Cardiac muscle cell (in vitro differentiated cells and primary cell): Measurements from ENCODE around the gene KCNG4. TPM values are rescaled to one million over a fixed set of nuclear protein-coding genes. Genes with fewer than 3 reads are reported as not detected.

Experiments used
- DNase-seq, 2 donors: peaks; one replicate each; pipeline versions ENCODE4 v3.0.0 to v3.0.0-alpha.2; 2010 to 2017; ENCODE audit warnings: low read depth in 1 of 2, low spot score in 1 of 2
- H3K27ac ChIP-seq: fragments of 200-600 bp; sonication (generic); 2 replicates; pipeline ENCODE4 v1.5.1; 2016
- H3K27me3 ChIP-seq: fragments of 200-600 bp; sonication (generic); 2 replicates; pipeline ENCODE4 v1.6.0; 2016; ENCODE audit warnings: control low read depth
- H3K36me3 ChIP-seq: fragments of 200-600 bp; sonication (generic); 2 replicates; pipeline ENCODE4 v1.5.1; 2016; ENCODE audit warnings: control low read depth
- H3K4me1 ChIP-seq: fragments of 200-600 bp; sonication (generic); 2 replicates; pipeline ENCODE4 v1.8.1; 2017; ENCODE audit warnings: low read depth, mild to moderate bottlenecking, mixed run types
- H3K4me3 ChIP-seq: fragments of 200-600 bp; sonication (generic); 2 replicates; pipeline ENCODE4 v1.5.1; 2016; ENCODE audit warnings: mild to moderate bottlenecking
- H3K9me3 ChIP-seq: fragments of 200-600 bp; sonication (generic); 2 replicates; pipeline ENCODE4 v1.5.1; 2017; ENCODE audit warnings: low read depth, mild to moderate bottlenecking, control low read depth
- CTCF ChIP-seq: IDR thresholded peaks from 2 replicates; pipeline ENCODE4 v1.5.1; 2012; ENCODE audit warnings: low read depth, mild to moderate bottlenecking, low read length
- polyA plus RNA-seq: library from polyadenylated mRNA; unstranded; fragments of >200 nt; fragmentation: Nextera tagmentation; extraction: Ambion mirVana; gene quantifications from 2 replicates; pipeline ENCODE4 v1.2.1, GENCODE V29; 2016
- total RNA-seq: library from RNA; depleted of rRNA; stranded (reverse); fragments of >200 nt; gene quantifications from 2 replicates; pipeline ENCODE4 v1.2.3, GENCODE V29; 2016

KCNG4 gene
- total and polyA plus RNA-seq, 2 experiments from 2014 or later: not detected

- no peaks in the 10 kb centered on the region for H3K9me3 ChIP-seq
- no peak for TF ChIP-seq CTCF
- peaks cover 11% of the 10 kb centered on the region for H3K36me3 ChIP-seq
- H3K4me3 ChIP-seq: no peak overlapping the region
- H3K27me3 ChIP-seq: no peaks in the 10 kb centered on the region
- H3K27ac ChIP-seq: no peak overlapping the region
- H3K4me1 ChIP-seq: no peaks in the 10 kb centered on the region
- no peak for DNase-seq
These were observed 58.5 kb downstream of the KCNG4 start for GRCh38 chr16:84181144-84181915.

- DNase-seq: no peak
- H3K36me3 ChIP-seq: peaks cover 11% of the 10 kb centered on the region
- no peak for TF ChIP-seq CTCF
These were observed 59.2 kb downstream of the KCNG4 start for GRCh38 chr16:84180519-84181140.

GRCh38 chr16:84179612-84180320, 60.0 kb downstream of the KCNG4 start:
- no peaks in the 10 kb centered on the region for H3K9me3 ChIP-seq
- H3K4me1 ChIP-seq: no peaks in the 10 kb centered on the region
- H3K36me3 ChIP-seq: peaks cover 11% of the 10 kb centered on the region
- H3K4me3 ChIP-seq: no peak overlapping the region
- no peak for DNase-seq
- no peak for TF ChIP-seq CTCF
- H3K27ac ChIP-seq: no peak overlapping the region
- no peaks in the 10 kb centered on the region for H3K27me3 ChIP-seq

More at GRCh38 chr16:84180519-84181140, 59.2 kb downstream of the KCNG4 start:
- Histone ChIP-seq H3K27ac (no peak overlapping the region), H3K4me3 (no peak overlapping the region), H3K27me3 (no peaks in the 10 kb centered on the region), H3K9me3 (no peaks in the 10 kb centered on the region), H3K4me1 (no peaks in the 10 kb centered on the region)

GRCh38 chr16:84178892-84179611, 60.8 kb downstream of the KCNG4 start:
- Histone ChIP-seq H3K27me3 (no peaks in the 10 kb centered on the region), H3K36me3 (peaks cover 11% of the 10 kb centered on the region), H3K27ac (no peak overlapping the region), H3K9me3 (no peaks in the 10 kb centered on the region), H3K4me1 (no peaks in the 10 kb centered on the region), H3K4me3 (no peak overlapping the region)
- TF ChIP-seq CTCF: no peak
- DNase-seq: no peak

- TF ChIP-seq CTCF: no peak
- no peak for DNase-seq
- Histone ChIP-seq H3K36me3 (peaks cover 11% of the 10 kb centered on the region), H3K4me1 (no peaks in the 10 kb centered on the region), H3K27ac (no peak overlapping the region), H3K27me3 (no peaks in the 10 kb centered on the region), H3K4me3 (no peak overlapping the region), H3K9me3 (no peaks in the 10 kb centered on the region)
These were observed 61.6 kb downstream of the KCNG4 start for GRCh38 chr16:84178146-84178765.
